MG63 (cell line): ENCODE data around the gene IREB2. TPM values are rescaled to one million over a fixed set of nuclear protein-coding genes. Genes with fewer than 3 reads are reported as not detected.
A peak's percentile ranks its signal among the peaks of the same experiment; 100 is the strongest.
"Not testable (repeated sequence)": the region's sequence is repeated elsewhere in the genome, so short reads cannot be mapped to it uniquely, and the experiment has no call there.

Source experiments
- DNase-seq: peaks from one replicate; pipeline ENCODE4 v3.0.0-alpha.2; 2020
- H3K27me3 ChIP-seq: fragments of 250-450 bp; sonication (Bioruptor Pico); 2 replicates; pipeline ENCODE4 v1.5.1; 2020; ENCODE audit warnings: mild to moderate bottlenecking, moderate library complexity
- H3K36me3 ChIP-seq: fragments of 250-450 bp; sonication (Bioruptor Pico); 2 replicates; pipeline ENCODE4 v1.5.1; 2020; ENCODE audit warnings: mild to moderate bottlenecking, moderate library complexity
- H3K4me3 ChIP-seq: fragments of 250-450 bp; sonication (Bioruptor Pico); 2 replicates; pipeline ENCODE4 v1.5.1; 2020; ENCODE audit warnings: mild to moderate bottlenecking, moderate library complexity
- H3K9me3 ChIP-seq: fragments of 250-450 bp; sonication (Bioruptor Pico); 2 replicates; pipeline ENCODE4 v1.5.1; 2020; ENCODE audit warnings: mild to moderate bottlenecking, moderate library complexity
- total RNA-seq: library from RNA; depleted of rRNA; stranded (reverse); fragments of >200 nt; shearing (Covaris generic); gene quantifications from 2 replicates; pipeline ENCODE4 v1.2.3, GENCODE V29; 2014; ENCODE audit warnings: low replicate concordance

Gene IREB2
- total RNA-seq, 1 experiment from 2014 or later, result 15.1 TPM

GRCh38 chr15:78399091-78399490 is 38.9 kb upstream of the IREB2 start:
- Histone ChIP-seq H3K9me3 (no peaks in the 10 kb centered on the region), H3K27me3 (no peaks in the 10 kb centered on the region), H3K4me3 (no peak overlapping the region), H3K36me3 (no peaks in the 10 kb centered on the region)
- DNase-seq, result no peak

GRCh38 chr15:78402061-78402610 is 35.9 kb upstream of the IREB2 start:
- H3K9me3 ChIP-seq, result no peaks in the 10 kb centered on the region
- no peaks in the 10 kb centered on the region for H3K36me3 ChIP-seq
- no peak for DNase-seq
- H3K4me3 ChIP-seq, result no peak overlapping the region
- no peaks in the 10 kb centered on the region for H3K27me3 ChIP-seq

DNA sequence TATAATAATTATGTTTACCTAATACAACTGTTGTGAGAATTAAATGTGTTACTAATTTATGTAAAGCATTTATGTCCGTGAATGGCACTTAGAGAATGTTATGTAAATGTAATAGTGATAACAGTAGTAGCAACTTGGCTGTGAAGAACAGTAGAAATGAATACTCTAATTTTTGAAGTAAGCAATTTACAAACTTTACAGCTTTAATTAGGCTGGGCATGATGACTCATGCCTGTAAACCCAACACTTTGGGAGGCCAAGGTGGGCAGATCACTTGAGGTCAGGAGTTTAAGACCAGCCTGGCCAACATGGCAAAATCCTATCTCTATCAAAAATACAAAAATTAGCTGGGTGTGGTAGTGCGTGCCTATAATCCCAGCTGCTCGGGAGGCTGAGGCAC is 33.9 kb upstream of the IREB2 start:
- H3K4me3 ChIP-seq, result no peak overlapping the region
- H3K27me3 ChIP-seq, result no peaks in the 10 kb centered on the region
- H3K36me3 ChIP-seq, result no peaks in the 10 kb centered on the region
- no peak for DNase-seq
- no peaks in the 10 kb centered on the region for H3K9me3 ChIP-seq

- H3K27me3 ChIP-seq, H3K36me3 ChIP-seq, H3K9me3 ChIP-seq, DNase-seq, H3K4me3 ChIP-seq: not testable (repeated sequence)
These were observed 33.2 kb upstream of the IREB2 start for GRCh38 chr15:78404796-78405195.

DNA sequence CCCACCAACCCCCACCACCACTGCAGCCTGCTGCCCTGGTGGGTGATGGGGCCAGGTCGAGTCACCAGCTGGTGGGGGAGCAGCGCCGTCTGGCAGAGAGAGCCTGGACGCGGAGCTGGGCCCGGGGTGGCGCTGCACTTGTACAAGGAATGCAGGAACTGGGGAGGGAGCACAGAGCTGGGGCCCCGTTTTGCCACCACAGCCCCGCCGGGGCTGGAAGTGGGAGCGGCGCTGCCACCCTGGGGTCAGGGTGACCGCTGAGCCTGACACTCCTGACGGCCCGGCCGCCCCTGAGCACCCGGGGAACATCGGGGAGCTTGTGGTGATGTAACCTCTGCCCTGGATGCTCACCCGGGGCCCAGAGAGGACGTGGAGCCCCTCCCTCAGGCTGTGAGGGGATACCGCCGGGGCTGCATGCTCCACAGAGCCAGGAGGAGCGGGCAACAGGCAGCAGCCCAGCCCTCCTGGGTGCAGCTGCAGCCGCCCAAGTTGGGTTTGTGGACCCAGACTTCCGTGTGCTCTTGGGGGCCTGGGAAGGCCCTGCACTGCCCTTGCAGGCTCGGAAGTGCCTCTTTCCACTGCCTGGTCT is 32.6 kb upstream of the IREB2 start:
- no peak for DNase-seq
- no peaks in the 10 kb centered on the region for H3K27me3 ChIP-seq
- H3K9me3 ChIP-seq, result no peaks in the 10 kb centered on the region
- no peaks in the 10 kb centered on the region for H3K36me3 ChIP-seq
- H3K4me3 ChIP-seq, result no peak overlapping the region

- DNase-seq, result peak; percentile 33
- H3K36me3 ChIP-seq, result no peaks in the 10 kb centered on the region
- no peaks in the 10 kb centered on the region for H3K9me3 ChIP-seq
- no peaks in the 10 kb centered on the region for H3K27me3 ChIP-seq
- H3K4me3 ChIP-seq, result no peak overlapping the region
These were observed 31.9 kb upstream of the IREB2 start for GRCh38 chr15:78406016-78406585.

DNA sequence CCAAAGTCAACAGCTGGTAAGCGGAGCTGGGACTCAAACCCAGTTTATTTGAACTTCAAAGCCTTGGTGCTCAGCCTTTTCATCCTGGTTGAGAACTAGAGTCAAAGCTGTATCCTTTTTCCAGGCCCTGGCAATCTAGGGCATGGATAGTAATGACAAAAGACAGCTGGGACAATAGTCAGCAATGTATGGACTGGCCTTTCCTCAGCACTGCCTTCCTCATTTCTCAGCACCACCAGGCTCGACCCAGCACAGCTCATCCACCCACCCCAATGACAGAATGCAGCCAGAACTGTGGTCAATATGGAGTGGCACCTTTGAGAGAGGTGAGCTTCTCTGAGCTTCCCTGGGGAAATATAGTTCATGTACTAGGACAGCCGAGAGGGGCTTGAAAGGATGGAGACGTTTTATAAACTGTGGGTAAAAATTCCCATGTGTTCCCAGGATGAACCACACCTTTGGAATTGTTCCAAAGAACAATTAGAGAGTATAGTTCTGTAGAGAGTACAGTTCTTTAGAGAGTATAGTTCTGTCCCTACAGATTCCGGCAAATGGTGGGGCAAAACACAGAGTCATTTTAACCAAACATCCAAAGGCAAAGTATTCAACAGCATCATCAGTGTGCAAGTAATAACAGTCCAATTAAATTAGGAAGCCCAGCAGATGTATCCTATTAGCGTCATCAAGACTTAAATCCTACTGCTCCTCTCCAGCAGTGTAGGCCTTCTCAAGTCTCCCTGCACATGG is 30.2 kb upstream of the IREB2 start:
- Histone ChIP-seq H3K27me3 (no peaks in the 10 kb centered on the region), H3K4me3 (no peak overlapping the region), H3K36me3 (no peaks in the 10 kb centered on the region), H3K9me3 (no peaks in the 10 kb centered on the region)
- no peak for DNase-seq

DNA sequence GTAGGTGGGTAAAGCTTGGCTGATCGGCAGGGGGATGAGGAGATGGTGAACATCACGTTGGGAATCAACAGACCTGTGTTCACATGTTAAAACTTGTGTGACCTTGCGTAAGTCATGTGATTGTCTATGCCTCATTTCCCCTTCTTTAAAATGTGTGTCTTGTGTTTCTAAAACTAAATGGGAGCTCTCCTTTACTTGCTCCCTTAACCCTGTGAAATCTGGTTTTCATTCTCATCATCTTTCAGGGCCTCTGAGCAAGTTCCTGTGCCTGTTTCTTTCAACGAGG is 29.7 kb upstream of the IREB2 start:
- H3K9me3 ChIP-seq, result no peaks in the 10 kb centered on the region
- H3K4me3 ChIP-seq, result no peak overlapping the region
- no peaks in the 10 kb centered on the region for H3K36me3 ChIP-seq
- H3K27me3 ChIP-seq, result peaks cover 2% of the 10 kb centered on the region; the same call in 1 of the 2 replicates
- no peak for DNase-seq

GRCh38 chr15:78408961-78409360 is 29.1 kb upstream of the IREB2 start:
- no peaks in the 10 kb centered on the region for H3K36me3 ChIP-seq
- H3K9me3 ChIP-seq, result no peaks in the 10 kb centered on the region
- H3K4me3 ChIP-seq, result no peak overlapping the region
- peaks cover 2% of the 10 kb centered on the region; the same call in 1 of the 2 replicates for H3K27me3 ChIP-seq
- no peak for DNase-seq

- Histone ChIP-seq H3K9me3 (no peaks in the 10 kb centered on the region), H3K36me3 (no peaks in the 10 kb centered on the region), H3K27me3 (peaks cover 2% of the 10 kb centered on the region; the same call in 1 of the 2 replicates), H3K4me3 (no peak overlapping the region)
- no peak for DNase-seq
These were observed 27.0 kb upstream of the IREB2 start for GRCh38 chr15:78411061-78411460.

DNA sequence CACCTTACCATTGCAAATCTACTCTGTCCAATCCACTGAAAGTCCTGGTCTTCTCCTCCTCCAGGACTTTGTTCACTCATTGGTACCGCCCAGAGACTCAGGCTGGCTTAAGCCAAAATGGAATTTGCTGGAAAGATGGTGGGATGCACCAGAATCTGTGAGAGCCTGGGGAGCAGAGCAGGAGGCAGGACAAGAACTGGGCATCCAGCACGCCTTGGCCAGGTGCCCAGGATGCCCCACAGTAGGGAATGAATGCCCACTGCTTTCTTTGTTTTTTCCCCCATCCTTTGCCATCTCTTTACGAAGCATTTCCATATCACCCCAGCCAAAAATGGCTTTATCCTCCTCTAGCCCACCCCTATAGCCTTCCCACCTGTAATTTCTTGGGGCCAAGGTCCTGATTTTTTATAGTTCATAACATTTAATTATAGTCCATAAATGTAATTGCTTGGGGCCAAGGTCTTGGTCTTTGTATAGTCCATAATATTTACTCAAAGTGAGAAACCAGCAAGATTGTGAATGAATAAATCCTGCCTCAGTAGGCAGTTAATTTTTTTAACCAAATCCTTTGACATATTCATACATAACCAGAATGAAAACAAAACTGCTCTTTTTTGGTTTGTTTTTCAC is 23.3 kb upstream of the IREB2 start:
- H3K4me3 ChIP-seq, result no peak overlapping the region
- no peaks in the 10 kb centered on the region for H3K9me3 ChIP-seq
- DNase-seq, result no peak
- H3K27me3 ChIP-seq, result peaks cover 4% of the 10 kb centered on the region; the same call in 1 of the 2 replicates
- H3K36me3 ChIP-seq, result no peaks in the 10 kb centered on the region

DNA sequence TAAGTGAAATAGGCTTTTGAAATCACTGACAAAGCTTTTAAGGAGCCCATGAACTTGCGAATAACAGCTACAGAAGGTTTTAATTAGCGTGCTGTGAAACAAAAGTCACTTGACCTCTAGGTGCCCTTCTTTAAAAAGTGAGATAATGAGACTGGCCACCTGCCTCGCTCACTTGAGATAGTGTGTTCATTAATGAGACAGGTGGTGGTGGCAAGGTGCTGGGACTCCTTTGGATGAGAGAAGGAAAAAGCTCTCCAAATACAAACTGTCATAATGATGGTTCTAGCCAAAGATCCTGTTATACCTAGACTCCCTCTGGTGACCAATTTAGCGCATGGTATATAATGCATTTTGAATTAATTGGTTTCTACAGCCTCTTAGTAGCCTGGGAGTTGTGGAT is 22.7 kb upstream of the IREB2 start:
- Histone ChIP-seq H3K36me3 (no peaks in the 10 kb centered on the region), H3K4me3 (no peak overlapping the region), H3K27me3 (peaks cover 4% of the 10 kb centered on the region; the same call in 1 of the 2 replicates), H3K9me3 (no peaks in the 10 kb centered on the region)
- DNase-seq, result no peak

DNA sequence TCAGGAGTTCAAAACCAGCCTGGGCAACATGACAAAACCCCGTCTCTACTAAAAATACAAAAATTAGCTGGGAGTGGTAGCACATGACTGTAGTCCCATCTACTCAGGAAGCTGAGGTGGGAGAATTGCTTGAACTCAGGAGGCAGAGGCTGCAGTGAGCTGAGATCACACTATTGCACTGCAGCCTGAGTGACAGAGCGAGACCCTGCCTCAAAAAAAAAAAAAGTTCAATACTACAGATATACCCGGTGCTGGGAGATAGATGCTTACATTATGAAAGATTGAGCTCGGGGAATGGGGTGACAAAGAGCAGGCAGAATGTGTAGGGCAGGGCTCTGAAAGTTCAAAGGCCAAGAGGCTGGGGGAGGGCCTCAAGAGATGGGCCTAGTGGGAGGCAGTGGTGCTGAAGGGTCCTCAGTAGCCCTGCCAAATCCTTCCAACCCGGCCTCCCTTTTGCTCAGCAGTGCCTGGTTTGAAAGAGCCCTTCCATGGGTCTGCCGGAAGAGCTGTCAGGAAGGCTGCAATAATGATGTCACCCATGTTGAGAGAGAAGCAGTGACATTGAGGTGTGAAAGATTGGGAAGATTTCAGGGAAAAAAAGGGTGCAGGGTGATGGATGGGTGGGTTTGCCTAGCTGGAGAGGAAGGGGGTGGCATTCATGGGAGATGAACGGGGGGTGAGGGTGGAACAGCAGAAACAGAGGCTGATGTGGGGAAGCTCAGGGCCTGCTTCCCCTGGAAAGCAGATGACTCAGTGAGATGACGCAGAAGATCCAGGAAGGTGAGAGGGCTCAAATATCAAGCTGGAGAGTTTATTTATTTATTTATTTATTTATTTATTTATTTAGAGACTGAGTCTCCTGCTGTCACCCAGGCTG is 20.0 kb upstream of the IREB2 start:
- no peaks in the 10 kb centered on the region for H3K9me3 ChIP-seq
- no peak overlapping the region for H3K4me3 ChIP-seq
- DNase-seq, result no peak
- peaks cover 5% of the 10 kb centered on the region for H3K27me3 ChIP-seq
- no peaks in the 10 kb centered on the region for H3K36me3 ChIP-seq

DNA sequence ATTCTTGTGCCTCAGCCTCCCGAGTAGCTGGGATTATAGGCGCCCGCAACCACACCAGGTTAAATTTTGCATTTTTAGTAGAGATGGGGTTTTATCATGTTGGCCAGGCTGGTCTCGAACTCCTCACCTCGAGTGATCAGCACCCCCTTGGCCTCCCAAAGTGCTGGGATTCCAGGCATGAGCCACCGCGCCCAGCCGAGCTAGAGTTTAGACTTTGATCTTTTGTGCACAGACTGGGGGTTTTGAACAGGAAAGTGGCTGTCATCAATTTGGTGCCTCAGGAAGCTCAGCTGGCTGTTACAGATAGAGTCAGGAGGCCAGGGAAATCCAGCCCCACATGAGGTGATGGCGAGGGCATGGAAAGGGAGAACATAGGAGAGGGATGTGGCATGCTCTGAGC is 19.3 kb upstream of the IREB2 start:
- Histone ChIP-seq H3K9me3 (no peaks in the 10 kb centered on the region), H3K36me3 (no peaks in the 10 kb centered on the region), H3K4me3 (no peak overlapping the region), H3K27me3 (peaks cover 8% of the 10 kb centered on the region)
- DNase-seq, result no peak

GRCh38 chr15:78419367-78419766 is 18.6 kb upstream of the IREB2 start:
- no peak overlapping the region for H3K4me3 ChIP-seq
- H3K27me3 ChIP-seq, result peaks cover 14% of the 10 kb centered on the region
- DNase-seq, result no peak
- H3K9me3 ChIP-seq, result no peaks in the 10 kb centered on the region
- no peaks in the 10 kb centered on the region for H3K36me3 ChIP-seq

GRCh38 chr15:78420220-78420619 is 17.8 kb upstream of the IREB2 start:
- H3K9me3 ChIP-seq, result no peaks in the 10 kb centered on the region
- peaks cover 22% of the 10 kb centered on the region for H3K27me3 ChIP-seq
- no peak for DNase-seq
- H3K36me3 ChIP-seq, result no peaks in the 10 kb centered on the region
- no peak overlapping the region for H3K4me3 ChIP-seq

DNA sequence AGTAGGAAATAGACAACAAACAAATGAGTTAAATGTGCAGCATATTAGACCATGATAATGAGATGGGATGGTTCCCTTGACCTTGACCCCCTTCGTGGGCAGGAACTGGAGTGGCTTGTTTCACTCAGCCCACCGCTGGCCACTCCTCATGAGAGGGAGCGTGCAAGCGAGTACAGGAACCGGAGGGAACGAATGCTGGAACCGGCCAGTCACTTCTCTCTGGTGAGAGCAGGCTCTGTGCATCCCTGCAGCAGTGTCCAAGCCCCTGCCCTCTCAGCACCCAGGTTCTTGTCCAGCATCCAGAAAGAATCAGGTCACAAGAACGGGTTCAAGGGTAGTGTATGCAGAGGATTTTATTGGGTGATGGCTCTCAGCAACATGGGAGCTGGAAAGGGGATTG is 17.2 kb upstream of the IREB2 start:
- H3K9me3 ChIP-seq, result no peaks in the 10 kb centered on the region
- DNase-seq, result no peak
- no peaks in the 10 kb centered on the region for H3K36me3 ChIP-seq
- peaks cover 27% of the 10 kb centered on the region for H3K27me3 ChIP-seq
- H3K4me3 ChIP-seq, result no peak overlapping the region
